ENCODE data around the gene SHISA8. TPM values are rescaled to one million over a fixed set of nuclear protein-coding genes. Genes with fewer than 3 reads are reported as not detected.

Gene SHISA8
- total and polyA plus RNA-seq, 10 of the 15 experiments (the other 5 are each of a cell fraction or from before 2014, with no cell fraction given), result 0.06 to 10.1 (median 0.25) TPM

DNA sequence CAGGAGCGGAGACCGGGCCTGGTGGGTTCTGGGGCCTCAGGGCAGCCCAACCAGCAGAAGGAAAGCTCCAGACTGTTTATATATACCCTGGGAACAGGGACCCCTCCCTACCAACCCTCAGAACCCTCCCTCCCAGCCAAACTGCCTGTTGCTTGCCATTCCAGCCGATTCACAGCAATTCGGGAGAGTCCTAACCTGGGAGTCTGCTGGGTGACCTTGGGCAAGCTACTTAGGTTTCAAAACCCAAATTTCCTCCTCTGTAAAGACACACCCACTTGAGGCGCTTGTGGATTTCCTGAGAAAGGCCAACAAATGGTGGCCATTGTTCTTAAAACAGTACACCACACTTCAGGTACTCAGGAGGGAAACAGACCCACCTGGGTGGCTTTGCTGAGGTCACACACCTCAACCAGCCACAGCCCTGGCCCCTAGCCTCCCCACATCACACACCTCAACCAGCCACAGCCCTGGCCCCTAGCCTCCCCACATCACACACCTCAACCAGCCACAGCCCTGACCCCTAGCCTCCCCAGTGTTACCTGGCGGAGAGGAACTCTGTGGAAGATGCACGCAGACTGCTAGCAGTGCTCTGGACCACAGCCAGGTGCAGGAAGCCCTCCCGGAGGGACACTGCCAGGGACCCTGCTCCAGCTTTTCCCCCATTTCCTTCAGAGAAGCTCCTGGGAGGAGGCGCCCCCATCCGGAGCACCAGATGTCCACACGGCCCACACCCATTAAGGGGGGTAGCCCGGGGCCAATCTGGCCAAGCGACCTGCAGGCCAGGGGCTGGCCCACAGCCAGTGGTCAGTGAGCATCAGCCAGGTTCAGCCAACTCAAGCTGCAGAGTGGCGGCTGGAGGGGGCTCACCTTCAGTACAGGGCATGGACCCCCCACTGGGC is 6.2 kb downstream of the SHISA8 start (continued):
- TF ChIP-seq BCLAF1 (IDR thresholded peaks at IDR 0.05), result no peak
- TF ChIP-seq, protein P1, sequence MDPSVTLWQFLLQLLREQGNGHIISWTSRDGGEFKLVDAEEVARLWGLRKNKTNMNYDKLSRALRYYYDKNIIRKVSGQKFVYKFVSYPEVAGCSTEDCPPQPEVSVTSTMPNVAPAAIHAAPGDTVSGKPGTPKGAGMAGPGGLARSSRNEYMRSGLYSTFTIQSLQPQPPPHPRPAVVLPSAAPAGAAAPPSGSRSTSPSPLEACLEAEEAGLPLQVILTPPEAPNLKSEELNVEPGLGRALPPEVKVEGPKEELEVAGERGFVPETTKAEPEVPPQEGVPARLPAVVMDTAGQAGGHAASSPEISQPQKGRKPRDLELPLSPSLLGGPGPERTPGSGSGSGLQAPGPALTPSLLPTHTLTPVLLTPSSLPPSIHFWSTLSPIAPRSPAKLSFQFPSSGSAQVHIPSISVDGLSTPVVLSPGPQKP (IDR thresholded peaks at IDR 0.05; ENCODE audit: low read depth, low read length), result no peak
- no peak for TF ChIP-seq YBX1 (IDR thresholded peaks at IDR 0.05)
- TF ChIP-seq, protein P2, sequence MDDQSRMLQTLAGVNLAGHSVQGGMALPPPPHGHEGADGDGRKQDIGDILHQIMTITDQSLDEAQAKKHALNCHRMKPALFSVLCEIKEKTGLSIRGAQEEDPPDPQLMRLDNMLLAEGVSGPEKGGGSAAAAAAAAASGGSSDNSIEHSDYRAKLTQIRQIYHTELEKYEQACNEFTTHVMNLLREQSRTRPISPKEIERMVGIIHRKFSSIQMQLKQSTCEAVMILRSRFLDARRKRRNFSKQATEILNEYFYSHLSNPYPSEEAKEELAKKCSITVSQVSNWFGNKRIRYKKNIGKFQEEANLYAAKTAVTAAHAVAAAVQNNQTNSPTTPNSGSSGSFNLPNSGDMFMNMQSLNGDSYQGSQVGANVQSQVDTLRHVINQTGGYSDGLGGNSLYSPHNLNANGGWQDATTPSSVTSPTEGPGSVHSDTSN (IDR thresholded peaks at IDR 0.05; ENCODE audit: insufficient replicate concordance, low read depth, low read length), result no peak
- TF ChIP-seq IRF4 (IDR thresholded peaks at IDR 0.05; ENCODE audit: low read depth, low read length), result no peak
- no peak for TF ChIP-seq MYB (IDR thresholded peaks at IDR 0.05; ENCODE audit: borderline replicate concordance, low read depth, low read length)
- TF ChIP-seq POLR2AphosphoS5 (IDR thresholded peaks at IDR 0.05; ENCODE audit: low read length), result peak; percentile 37; the same call in 1 of the 2 replicates
- TF ChIP-seq LARP7 (IDR thresholded peaks at IDR 0.05), result no peak
- no peak for TF ChIP-seq CHD4 (IDR thresholded peaks at IDR 0.05)
- no peak for TF ChIP-seq SMAD1 (IDR thresholded peaks at IDR 0.05; ENCODE audit: low read depth, partially characterized antibody)
- TF ChIP-seq TAF1 (IDR thresholded peaks at IDR 0.05; ENCODE audit: borderline replicate concordance, low read depth, low read length), result no peak
- no peak for TF ChIP-seq NRF1 (conservative IDR thresholded peaks at IDR 0.05; ENCODE audit: low read depth, low read length)
- TF ChIP-seq TARDBP (IDR thresholded peaks at IDR 0.05; ENCODE audit: borderline replicate concordance), result no peak
- no peak for TF ChIP-seq FOXM1 (IDR thresholded peaks at IDR 0.05; ENCODE audit: low read depth, low read length)
- TF ChIP-seq ZNF384 (IDR thresholded peaks at IDR 0.05; ENCODE audit: borderline replicate concordance, low read depth, low read length), result no peak
- TF ChIP-seq ZNF274 (IDR thresholded peaks at IDR 0.05; ENCODE audit: insufficient read depth, insufficient read length), result no peak
- TF ChIP-seq NR2F1 (conservative IDR thresholded peaks at IDR 0.05), result 0 out of 2 replicates have a peak, but pooled peaks have one; percentile 53
- peak; percentile 11; the same call in 1 of the 2 replicates for TF ChIP-seq POLR2AphosphoS2 (IDR thresholded peaks at IDR 0.05; ENCODE audit: low read depth, low read length)
- TF ChIP-seq ZNF24 (IDR thresholded peaks at IDR 0.05), result no peak
- no peak for TF ChIP-seq BMI1 (IDR thresholded peaks at IDR 0.05; ENCODE audit: borderline replicate concordance)
- TF ChIP-seq CBFB (IDR thresholded peaks at IDR 0.05; ENCODE audit: low read depth), result no peak
- TF ChIP-seq NR2C1 (IDR thresholded peaks at IDR 0.05), result no peak
- peak; percentile 38; the same call in 1 of the 2 replicates for TF ChIP-seq POLR2A (IDR thresholded peaks at IDR 0.05; ENCODE audit: low read depth, low read length)
